ENCODE data around the gene DPP4. TPM values are rescaled to one million over a fixed set of nuclear protein-coding genes. Genes with fewer than 3 reads are reported as not detected.
"Not testable (repeated sequence)": the region's sequence is repeated elsewhere in the genome, so short reads cannot be mapped to it uniquely, and the experiment has no call there.

The DPP4 gene
- polyA plus RNA-seq, 6 donors from 2014 or later: 0.05 to 1.3 (median 0.51) TPM

DNA sequence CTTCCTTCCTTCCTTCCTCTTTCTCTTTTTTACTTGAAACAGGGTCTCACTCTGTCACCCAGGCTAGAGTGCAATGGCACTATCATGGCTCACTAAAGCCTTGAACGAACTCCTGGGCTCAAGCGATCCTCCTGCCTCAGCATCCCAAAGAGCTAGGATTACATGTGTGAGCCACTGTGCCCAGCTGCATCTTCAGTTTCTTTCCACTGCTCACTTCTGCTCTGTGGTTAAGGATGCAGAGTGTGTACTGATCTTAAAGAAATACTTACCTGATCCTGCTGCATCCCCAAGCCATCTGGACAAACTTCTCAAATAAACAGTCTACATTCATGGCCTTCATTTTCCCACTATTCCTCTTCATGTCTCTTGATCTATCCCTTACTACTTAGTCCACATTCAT lies 13.0 kb downstream of the DPP4 start:
- ATAC-seq (ENCODE audit: low read depth in 2 of 2): no peak

DNA sequence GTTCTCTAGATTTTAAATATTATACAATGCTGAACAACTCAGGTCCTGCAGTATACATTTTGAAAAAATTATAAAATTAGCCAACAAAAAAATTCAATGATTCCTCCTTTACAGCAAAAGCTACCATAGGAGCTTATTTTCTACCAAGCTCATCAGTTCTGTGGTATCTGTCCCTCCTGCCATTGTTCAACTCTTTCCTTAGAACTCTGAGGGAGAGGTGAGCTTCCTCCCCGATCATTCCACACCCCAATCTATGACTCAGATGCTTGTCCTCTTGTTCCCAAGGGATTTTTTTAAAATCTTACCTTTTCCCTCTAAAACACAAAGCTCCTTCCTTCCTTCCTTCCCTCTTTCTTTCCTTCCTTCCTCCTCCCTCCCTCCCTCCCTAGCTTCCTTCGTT lies 13.5 kb downstream of the DPP4 start:
- Mint-ChIP-seq H3K9me3 (peaks cover 5 to 16% (median 14%) of the 10 kb centered on the region in 7 donors), H3K27me3 (peaks cover 0 to 4% (median 0%) of the 10 kb centered on the region in 3 donors), H3K36me3 (no peaks in the 10 kb centered on the region), H3K27ac (no peak overlapping the region), H3K4me1 (peaks cover 15 to 26% (median 18%) of the 10 kb centered on the region in 3 donors), H3K4me3 (no peak overlapping the region)
- no peak for ATAC-seq (ENCODE audit: low read depth in 2 of 2)
- DNase-seq: no peak

More for the DNA sequence above, 13.0 kb downstream of the DPP4 start:
- Mint-ChIP-seq H3K36me3 (no peaks in the 10 kb centered on the region), H3K27me3 (peaks cover 0 to 4% (median 0%) of the 10 kb centered on the region in 3 donors), H3K4me3 (no peak overlapping the region), H3K27ac (peak overlapping the region in 1 of 6 donors; percentile 74), H3K4me1 (peaks cover 15 to 26% (median 18%) of the 10 kb centered on the region in 3 donors), H3K9me3 (peaks cover 2 to 16% (median 14%) of the 10 kb centered on the region in 7 donors)
- no peak for DNase-seq

DNA sequence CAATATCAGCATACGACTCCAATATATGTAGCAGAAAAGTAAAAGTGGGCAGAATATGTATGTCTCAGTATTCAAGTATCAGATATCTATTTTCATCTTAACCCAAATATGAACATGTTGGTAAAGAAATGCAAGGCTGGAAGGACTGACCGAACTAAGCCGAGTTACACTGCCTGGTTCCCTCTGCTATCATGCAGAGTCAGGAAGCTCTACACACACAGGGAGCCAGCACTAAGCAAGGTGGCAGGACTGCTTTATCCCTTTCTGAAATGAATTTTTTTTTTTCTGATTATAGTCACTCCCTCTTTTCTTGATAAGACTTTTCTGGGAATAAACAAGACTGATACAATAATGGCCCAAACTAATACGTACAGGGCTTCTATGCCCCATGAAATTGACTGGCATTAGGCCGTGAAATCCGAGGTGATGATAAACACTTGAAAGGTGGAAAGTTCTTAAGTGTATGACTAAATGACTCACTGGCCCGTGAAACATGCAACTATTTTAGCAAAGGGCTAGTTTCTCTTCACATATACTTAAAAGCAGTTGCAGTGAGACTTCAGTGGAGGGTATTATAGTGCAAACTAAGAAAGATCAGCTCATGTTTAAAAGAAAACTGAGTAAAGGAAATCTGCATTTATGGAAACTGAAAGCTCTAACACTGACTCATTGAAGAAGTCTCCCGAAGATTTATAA lies 14.9 kb downstream of the DPP4 start:
- no peak overlapping the region for H3K27ac Mint-ChIP-seq
- peaks cover 5 to 16% (median 14%) of the 10 kb centered on the region in 7 donors for H3K9me3 Mint-ChIP-seq
- peaks cover 0 to 4% (median 0%) of the 10 kb centered on the region in 3 donors for H3K27me3 Mint-ChIP-seq
- no peaks in the 10 kb centered on the region for H3K36me3 Mint-ChIP-seq
- DNase-seq (no peak), ATAC-seq (ENCODE audit: low read depth in 2 of 2) (no peak)
- no peak overlapping the region for H3K4me3 Mint-ChIP-seq
- H3K4me1 Mint-ChIP-seq: peaks cover 15 to 26% (median 17%) of the 10 kb centered on the region in 3 donors

DNA sequence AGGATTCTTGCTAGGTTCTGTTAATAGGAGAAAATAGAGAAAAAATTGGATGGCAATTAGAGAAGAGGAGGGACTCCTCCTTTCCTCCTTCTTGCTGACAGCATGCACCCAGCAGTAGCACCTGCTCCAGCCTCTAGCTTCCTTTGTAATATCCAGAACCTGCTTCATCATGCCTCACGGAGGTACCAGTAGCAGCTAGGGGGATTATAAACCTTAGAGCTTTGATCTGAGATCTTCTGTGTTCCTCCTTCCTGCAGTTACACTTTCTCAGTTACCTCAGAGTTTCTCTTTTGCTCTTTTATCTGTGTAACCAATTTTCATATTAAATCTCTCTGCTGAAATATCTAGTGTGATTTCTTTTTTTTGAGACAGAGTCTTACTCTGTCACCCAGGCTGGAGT lies 16.6 kb downstream of the DPP4 start:
- ATAC-seq (ENCODE audit: low read depth in 2 of 2) (no peak), DNase-seq (no peak)
- Mint-ChIP-seq H3K4me3 (no peak overlapping the region), H3K27ac (no peak overlapping the region), H3K36me3 (no peaks in the 10 kb centered on the region), H3K9me3 (peaks cover 5 to 16% (median 14%) of the 10 kb centered on the region in 7 donors), H3K27me3 (peaks cover 0 to 8% (median 0%) of the 10 kb centered on the region in 3 donors), H3K4me1 (peaks cover 0 to 12% (median 0%) of the 10 kb centered on the region in 3 donors)

DNA sequence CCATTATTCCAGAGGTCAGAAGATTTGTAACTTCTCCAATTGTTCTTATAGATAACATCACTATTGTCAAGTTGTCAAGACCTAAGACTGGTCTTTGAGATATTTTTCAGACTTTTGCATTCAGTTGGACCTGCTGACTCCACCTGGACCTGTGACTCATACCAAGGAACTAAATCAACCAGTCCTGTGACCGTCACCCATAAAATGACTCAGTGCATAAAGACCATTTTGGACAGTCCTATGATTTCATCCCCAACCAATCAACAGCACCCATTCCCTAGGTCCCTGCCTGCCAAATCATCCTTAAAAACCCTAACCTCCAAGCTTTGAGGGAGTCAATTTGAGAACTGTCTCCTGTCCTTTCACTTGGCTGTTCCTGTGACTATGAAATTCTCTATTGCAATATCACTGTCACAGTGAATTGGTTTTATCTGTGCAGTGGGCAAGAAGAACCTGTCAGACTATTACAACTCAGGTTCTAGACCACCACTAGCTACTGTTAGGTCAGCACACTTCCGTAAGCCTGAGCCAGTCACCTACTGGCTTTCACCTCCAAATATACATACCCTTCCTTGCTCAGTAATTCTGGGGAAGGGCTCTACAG lies 17.1 kb downstream of the DPP4 start:
- no peaks in the 10 kb centered on the region for H3K36me3 Mint-ChIP-seq
- peaks cover 0 to 9% (median 0%) of the 10 kb centered on the region in 3 donors for H3K27me3 Mint-ChIP-seq
- ATAC-seq (ENCODE audit: low read depth in 2 of 2) (no peak), DNase-seq (no peak)
- no peak overlapping the region for H3K27ac Mint-ChIP-seq
- no peak overlapping the region for H3K4me3 Mint-ChIP-seq
- peaks cover 0 to 12% (median 0%) of the 10 kb centered on the region in 3 donors for H3K4me1 Mint-ChIP-seq
- peaks cover 5 to 16% (median 14%) of the 10 kb centered on the region in 7 donors for H3K9me3 Mint-ChIP-seq

DNA sequence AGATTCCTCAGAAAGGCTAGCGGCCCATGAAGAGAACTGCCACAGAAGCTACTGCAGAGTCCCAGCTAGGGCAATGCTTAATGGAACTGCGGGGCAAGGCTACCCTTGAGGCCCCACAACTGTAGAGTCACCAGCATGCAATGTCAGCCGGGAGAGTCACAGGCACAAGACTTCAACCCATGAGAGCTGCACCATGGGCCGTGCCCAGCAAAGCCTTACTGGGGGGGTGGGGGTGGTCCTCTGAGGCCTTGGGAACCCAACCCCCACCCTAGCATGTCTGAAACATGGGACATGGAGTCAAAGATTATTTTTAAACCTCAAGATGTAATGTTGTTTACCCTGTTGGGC lies 20.2 kb downstream of the DPP4 start:
- Mint-ChIP-seq H3K27ac (no peak overlapping the region), H3K9me3 (peaks cover 5 to 19% (median 14%) of the 10 kb centered on the region in 7 donors), H3K36me3 (no peaks in the 10 kb centered on the region), H3K27me3 (peaks cover 0 to 9% (median 2%) of the 10 kb centered on the region in 3 donors), H3K4me1 (peaks cover 0 to 7% (median 0%) of the 10 kb centered on the region in 3 donors), H3K4me3 (no peak overlapping the region)
- DNase-seq (no peak), ATAC-seq (ENCODE audit: low read depth in 2 of 2) (no peak)

DNA sequence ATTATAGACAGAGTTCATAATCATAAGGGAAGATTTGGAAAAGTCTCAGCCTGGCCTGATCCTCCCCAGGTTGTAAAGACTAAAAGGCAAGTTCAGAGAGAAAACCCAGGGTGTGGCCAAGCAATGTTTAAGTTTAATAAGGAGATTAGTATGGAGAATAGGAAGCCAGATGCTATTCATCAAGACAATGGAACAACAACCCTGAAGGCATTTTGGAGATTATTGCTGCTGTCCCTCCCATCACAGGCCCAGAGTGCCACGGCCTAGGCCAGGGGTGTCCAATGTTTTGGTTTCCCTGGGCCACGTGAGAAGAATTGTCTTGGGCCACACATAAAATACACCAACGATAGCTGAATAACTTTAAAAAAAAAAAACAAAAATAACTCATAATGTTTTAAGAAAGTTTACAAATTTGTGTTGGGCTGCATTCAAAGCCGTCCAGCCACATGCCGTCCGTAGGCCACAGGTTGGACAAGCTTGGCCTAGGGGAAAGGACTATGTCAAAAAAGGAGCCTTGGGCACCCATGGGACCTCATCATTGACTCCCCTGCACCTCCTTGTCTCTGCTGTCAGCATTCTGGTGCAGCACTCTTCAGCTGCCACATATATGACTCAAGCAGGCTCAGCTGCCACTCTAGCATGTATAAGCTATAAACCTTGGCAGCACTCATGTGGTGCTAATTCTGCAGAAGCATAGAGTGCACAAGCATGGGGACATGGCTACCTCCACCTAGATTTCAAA lies 20.8 kb downstream of the DPP4 start:
- no peak for DNase-seq
- Mint-ChIP-seq H3K9me3 (peaks cover 9 to 19% (median 14%) of the 10 kb centered on the region in 7 donors), H3K27ac (no peak overlapping the region), H3K36me3 (no peaks in the 10 kb centered on the region), H3K4me3 (no peak overlapping the region), H3K4me1 (peaks cover 0 to 7% (median 0%) of the 10 kb centered on the region in 3 donors), H3K27me3 (peaks cover 0 to 13% (median 5%) of the 10 kb centered on the region in 3 donors)
- ATAC-seq (ENCODE audit: low read depth in 2 of 2): no peak

DNA sequence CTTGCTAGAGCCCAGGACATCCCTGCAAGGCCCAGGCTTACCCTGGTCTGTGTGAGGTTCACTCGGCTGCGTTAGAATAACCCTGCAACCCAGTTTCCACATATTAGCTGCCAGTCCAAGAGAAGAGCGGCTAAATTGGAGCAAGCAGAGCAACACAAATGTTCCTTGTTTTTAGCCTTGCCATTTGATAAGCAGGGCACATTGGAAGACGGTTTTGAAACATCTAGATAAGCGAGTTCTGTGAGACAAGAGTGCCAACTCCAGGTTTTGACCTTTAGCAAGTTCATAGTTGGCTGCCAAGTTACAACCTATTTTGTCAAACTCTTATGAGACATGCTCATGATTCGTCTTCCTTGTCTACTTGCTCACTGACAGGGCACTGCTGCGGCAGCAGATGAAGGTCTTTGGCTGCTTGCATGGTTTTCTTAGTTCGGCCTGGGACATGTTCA lies 23.5 kb downstream of the DPP4 start:
- no peak for DNase-seq
- Mint-ChIP-seq H3K27ac (no peak overlapping the region), H3K27me3 (peaks cover 0 to 11% (median 5%) of the 10 kb centered on the region in 3 donors), H3K4me3 (no peak overlapping the region), H3K4me1 (no peaks in the 10 kb centered on the region), H3K36me3 (no peaks in the 10 kb centered on the region), H3K9me3 (peaks cover 0 to 4% (median 3%) of the 10 kb centered on the region in 7 donors)
- no peak for ATAC-seq (ENCODE audit: low read depth in 2 of 2)

DNA sequence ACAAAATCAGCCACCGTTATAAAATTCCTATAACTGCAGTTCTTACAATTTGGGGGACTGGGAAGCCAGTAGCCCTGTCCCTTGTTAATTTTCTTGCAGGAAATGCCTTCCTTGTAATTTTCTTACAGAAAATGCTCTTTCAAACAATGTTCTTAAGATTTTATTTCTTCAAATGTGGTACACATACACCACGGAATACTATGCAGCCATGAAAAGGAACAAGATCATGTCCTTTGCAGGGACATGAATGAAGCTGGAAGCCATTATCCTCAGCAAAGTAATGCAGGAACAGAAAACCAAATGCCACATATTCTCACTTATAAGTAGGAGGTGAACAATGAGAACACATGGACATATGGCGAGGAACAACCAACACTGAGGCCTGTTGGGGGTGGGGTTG lies 24.9 kb downstream of the DPP4 start:
- H3K27me3 Mint-ChIP-seq: peaks cover 0 to 11% (median 5%) of the 10 kb centered on the region in 3 donors
- not testable (repeated sequence) for H3K4me1 Mint-ChIP-seq; DNase-seq; H3K36me3 Mint-ChIP-seq; H3K9me3 Mint-ChIP-seq; ATAC-seq (ENCODE audit: low read depth in 2 of 2); H3K4me3 Mint-ChIP-seq; H3K27ac Mint-ChIP-seq

DNA sequence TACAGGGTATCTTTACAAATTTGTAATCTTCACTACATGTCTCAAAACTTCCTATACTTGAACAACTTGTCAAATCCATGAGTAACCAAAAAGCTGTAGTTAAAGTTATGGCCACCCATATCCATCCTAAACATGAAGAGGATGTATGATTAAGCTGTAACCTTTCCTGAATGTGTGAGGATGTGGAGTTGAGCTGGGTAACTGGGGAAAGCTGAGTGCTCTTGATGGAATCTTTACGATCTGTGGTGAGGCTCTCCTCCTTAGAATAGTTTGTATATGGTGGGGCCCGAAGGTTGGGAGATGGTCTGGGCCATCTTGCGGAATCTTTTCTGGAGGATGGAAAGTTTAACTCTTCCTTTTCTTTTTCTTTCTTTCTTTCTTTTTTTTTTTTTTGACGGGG lies 29.4 kb downstream of the DPP4 start:
- peaks cover 5 to 6% (median 6%) of the 10 kb centered on the region in 3 donors for H3K27me3 Mint-ChIP-seq
- ATAC-seq (ENCODE audit: low read depth in 2 of 2): no peak
- H3K4me3 Mint-ChIP-seq: no peak overlapping the region
- no peaks in the 10 kb centered on the region for H3K4me1 Mint-ChIP-seq
- no peaks in the 10 kb centered on the region for H3K36me3 Mint-ChIP-seq
- DNase-seq: no peak
- peaks cover 0 to 4% (median 3%) of the 10 kb centered on the region in 7 donors for H3K9me3 Mint-ChIP-seq
- no peak overlapping the region for H3K27ac Mint-ChIP-seq

DNA sequence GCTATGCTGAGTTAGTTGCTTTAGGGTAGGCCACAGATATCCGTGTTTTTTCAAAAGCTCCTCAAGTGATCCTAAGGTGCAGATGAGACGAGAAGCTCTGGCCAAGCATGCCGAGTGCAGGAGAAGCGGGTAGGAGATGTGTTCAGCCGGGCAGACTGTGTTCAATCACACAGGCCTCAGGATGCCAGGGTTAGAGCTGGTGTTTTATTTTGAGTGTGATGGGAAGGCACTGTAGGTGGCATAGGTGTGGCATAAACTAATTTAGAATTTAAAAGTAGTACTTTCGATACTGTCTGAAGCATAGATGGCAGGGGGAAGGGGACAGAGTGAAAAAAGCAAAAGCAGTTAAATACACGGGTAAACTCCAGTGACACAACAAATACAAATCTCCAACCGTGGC lies 30.9 kb downstream of the DPP4 start:
- H3K4me3 Mint-ChIP-seq: no peak overlapping the region
- no peaks in the 10 kb centered on the region for H3K36me3 Mint-ChIP-seq
- ATAC-seq (ENCODE audit: low read depth in 2 of 2) (no peak), DNase-seq (no peak)
- peaks cover 0 to 2% (median 0%) of the 10 kb centered on the region in 7 donors for H3K9me3 Mint-ChIP-seq
- H3K4me1 Mint-ChIP-seq: no peaks in the 10 kb centered on the region
- peaks cover 0 to 6% (median under 1%) of the 10 kb centered on the region in 3 donors for H3K27me3 Mint-ChIP-seq
- no peak overlapping the region for H3K27ac Mint-ChIP-seq

DNA sequence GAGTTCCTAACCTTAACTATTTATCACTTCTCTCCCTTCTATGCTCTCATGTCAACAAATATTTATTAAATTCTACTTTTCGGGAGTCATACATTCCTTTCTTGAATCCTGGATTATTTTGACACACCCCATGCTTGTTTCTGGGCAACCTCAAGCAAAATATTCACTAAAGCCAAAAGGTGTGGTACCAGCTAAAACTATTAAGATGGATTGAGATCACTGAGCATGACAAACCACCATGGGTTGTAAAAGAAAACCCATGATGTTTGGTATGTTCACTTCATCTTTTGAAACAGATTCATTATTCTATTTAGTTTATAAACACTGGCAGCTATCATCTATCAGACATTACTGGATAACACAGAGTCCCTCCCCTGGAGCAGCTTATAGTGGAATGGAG lies 32.5 kb downstream of the DPP4 start:
- no peak overlapping the region for H3K27ac Mint-ChIP-seq
- H3K27me3 Mint-ChIP-seq: peaks cover 0 to 6% (median 0%) of the 10 kb centered on the region in 3 donors
- no peaks in the 10 kb centered on the region for H3K36me3 Mint-ChIP-seq
- DNase-seq (no peak), ATAC-seq (ENCODE audit: low read depth in 2 of 2) (no peak)
- H3K4me3 Mint-ChIP-seq: no peak overlapping the region
- peaks cover 0 to 2% (median 0%) of the 10 kb centered on the region in 7 donors for H3K9me3 Mint-ChIP-seq
- no peaks in the 10 kb centered on the region for H3K4me1 Mint-ChIP-seq

DNA sequence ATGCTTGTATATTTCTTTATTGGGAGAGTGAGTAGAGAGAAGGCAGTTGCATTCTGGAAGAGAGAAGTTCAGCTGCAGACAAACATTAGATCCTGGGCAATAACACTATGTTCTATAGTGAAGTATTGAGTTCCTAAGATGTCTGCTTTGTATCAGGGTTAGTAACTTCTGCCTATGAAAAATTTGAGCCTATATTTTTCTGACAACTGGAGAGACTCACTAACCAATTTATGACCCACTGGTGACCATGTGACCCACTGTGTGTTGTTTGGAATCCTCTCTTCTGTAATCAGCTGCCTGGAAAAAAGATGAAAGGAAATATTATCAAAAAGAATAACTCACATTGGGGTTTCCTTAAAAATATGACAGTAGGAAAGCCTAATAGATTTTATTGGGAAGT lies 35.3 kb downstream of the DPP4 start:
- H3K27me3 Mint-ChIP-seq: peaks cover 0 to 6% (median 0%) of the 10 kb centered on the region in 3 donors
- no peaks in the 10 kb centered on the region for H3K36me3 Mint-ChIP-seq
- DNase-seq (no peak), ATAC-seq (ENCODE audit: low read depth in 2 of 2) (no peak)
- H3K9me3 Mint-ChIP-seq: peaks cover 0 to 2% (median 0%) of the 10 kb centered on the region in 7 donors
- H3K27ac Mint-ChIP-seq: no peak overlapping the region
- H3K4me1 Mint-ChIP-seq: no peaks in the 10 kb centered on the region
- no peak overlapping the region for H3K4me3 Mint-ChIP-seq

All from naive B cell (primary cell).